H1 (cell line): Measurements from ENCODE around the gene SMIM24. TPM values are rescaled to one million over a fixed set of nuclear protein-coding genes. Genes with fewer than 3 reads are reported as not detected.

Source experiments
- CTCF ChIA-PET: fragments of 300-600 bp; sonication (Branson Sonifier 250); formaldehyde crosslinking; loops from one replicate; lab custom pipeline; 2021; ENCODE audit not compliant: partially characterized antibody; lab: Charles Lee
- POLR2A ChIA-PET: fragments of 300-600 bp; sonication (Branson Sonifier 250); formaldehyde crosslinking; loops from one replicate; lab custom pipeline; 2021; ENCODE audit warnings: inconsistent platforms; ENCODE audit not compliant: partially characterized antibody; lab: Charles Lee
- DNase-seq, 2 experiments: peaks; one replicate each; pipeline versions ENCODE4 v3.0.0 to v3.0.0-alpha.2; 2010 to 2022; ENCODE audit warnings: low spot score in 2 of 2, low read depth in 1 of 2, mixed read lengths in 1 of 2
- FAIRE-seq: peaks from 2 replicates; lab custom pipeline; 2011; peaks lifted over from hg19 to GRCh38; lab: Jason Lieb, UNC
- H2AFZ ChIP-seq: 2 replicates; pipeline ENCODE4 v1.8.1; 2012; ENCODE audit warnings: low read length, inconsistent platforms
- H2AK5ac ChIP-seq: 2 replicates; pipeline ENCODE4 v1.6.1; 2013; ENCODE audit warnings: low read depth, low read length
- H2BK120ac ChIP-seq: replicated peaks from 2 replicates; pipeline ENCODE3; 2013; ENCODE audit warnings: low read depth, low read length, inconsistent platforms
- H2BK12ac ChIP-seq: 2 replicates; pipeline ENCODE4 v1.6.1; 2013; ENCODE audit warnings: low read depth, low read length
- H2BK15ac ChIP-seq: 2 replicates; pipeline ENCODE4 v1.6.1; 2013; ENCODE audit warnings: low read length
- H2BK20ac ChIP-seq: 2 replicates; pipeline ENCODE4 v1.6.1; 2013; ENCODE audit warnings: low read length
- H2BK5ac ChIP-seq: 2 replicates; pipeline ENCODE4 v1.6.1; 2013; ENCODE audit warnings: low read depth, low read length
- H3K14ac ChIP-seq: 2 replicates; pipeline ENCODE4 v1.6.1; 2013; ENCODE audit warnings: inconsistent platforms; ENCODE audit not compliant: insufficient read length
- H3K18ac ChIP-seq: 2 replicates; pipeline ENCODE4 v1.6.1; 2013; ENCODE audit warnings: low read length; ENCODE audit errors: extremely low read depth
- H3K23ac ChIP-seq: 2 replicates; pipeline ENCODE4 v1.6.1; 2013; ENCODE audit warnings: inconsistent platforms; ENCODE audit not compliant: insufficient read length
- H3K23me2 ChIP-seq: 2 replicates; pipeline ENCODE4 v1.6.1; 2013; ENCODE audit warnings: low read depth, low read length
- H3K27ac ChIP-seq: 2 replicates; pipeline ENCODE4 v1.6.1; 2011; ENCODE audit warnings: low read depth, low read length, inconsistent platforms
- H3K27me3 ChIP-seq, 4 experiments: replicated peaks in 1 of 4; 1 replicate in 1 of 4; 2 replicates in 3 of 4; pipeline versions ENCODE4 v1.6.1 to v1.8.1; 2011 to 2013; ENCODE audit warnings: low read length in 3 of 4, mild to moderate bottlenecking in 3 of 4, inconsistent platforms in 2 of 4, mixed read lengths in 2 of 4, moderate library complexity in 1 of 4; ENCODE audit not compliant: control insufficient read depth in 3 of 4, insufficient read depth in 3 of 4; ENCODE audit errors: extremely low read depth in 1 of 4
- H3K36me3 ChIP-seq, 4 experiments: 2 replicates each; pipeline versions ENCODE4 v1.6.1 to v1.8.1; 2011 to 2013; ENCODE audit warnings: mild to moderate bottlenecking in 4 of 4, low read length in 3 of 4, moderate library complexity in 2 of 4, control low read depth in 1 of 4, inconsistent platforms in 1 of 4; ENCODE audit not compliant: insufficient read depth in 4 of 4, control insufficient read depth in 2 of 4
- H3K4ac ChIP-seq: replicated peaks from 2 replicates; pipeline ENCODE3; 2013; ENCODE audit warnings: low read length, low read depth, mixed read lengths, inconsistent platforms; ENCODE audit not compliant: insufficient read length
- H3K4me1 ChIP-seq, 4 experiments: replicated peaks in 1 of 4; 1 replicate in 1 of 4; 2 replicates in 3 of 4; pipeline versions ENCODE4 v1.6.1 to v1.8.1; 2011 to 2013; ENCODE audit warnings: low read length in 3 of 4, inconsistent platforms in 2 of 4, mixed read lengths in 1 of 4; ENCODE audit not compliant: insufficient read depth in 4 of 4, control insufficient read depth in 3 of 4
- H3K4me2 ChIP-seq, 2 experiments: 2 replicates each; pipeline versions ENCODE4 v1.6.1 to v1.8.1; 2011 to 2013; ENCODE audit warnings: low read depth in 2 of 2, low read length in 2 of 2, control low read depth in 1 of 2, inconsistent platforms in 1 of 2, mild to moderate bottlenecking in 1 of 2; ENCODE audit not compliant: insufficient read depth in 1 of 2
- H3K4me3 ChIP-seq, 4 experiments: fragments of 200-600, 300-600 bp in 1 of 4; sonication (generic), shearing (Covaris generic), sonication (Bioruptor Twin) in 1 of 4; 2 replicates each; pipeline versions ENCODE4 v1.5.1 to v1.8.1; 2011 to 2016; ENCODE audit warnings: low read length in 4 of 4, low read depth in 3 of 4, control low read depth in 2 of 4, inconsistent platforms in 2 of 4, mild to moderate bottlenecking in 2 of 4, mixed read lengths in 1 of 4, moderate library complexity in 1 of 4; ENCODE audit not compliant: insufficient read depth in 2 of 4; ENCODE audit errors: extremely low read depth in 1 of 4
- H3K56ac ChIP-seq: replicated peaks from 2 replicates; pipeline ENCODE3; 2013; ENCODE audit warnings: low read depth, mild to moderate bottlenecking, mixed read lengths, low read length, inconsistent platforms; ENCODE audit not compliant: insufficient read length
- H3K79me1 ChIP-seq: 2 replicates; pipeline ENCODE4 v1.6.1; 2013; ENCODE audit warnings: low read depth, low read length, control low read depth
- H3K79me2 ChIP-seq, 2 experiments: 2 replicates each; pipeline versions ENCODE4 v1.6.1 to v1.8.1; 2012 to 2013; ENCODE audit warnings: low read length in 2 of 2, mild to moderate bottlenecking in 2 of 2, inconsistent platforms in 1 of 2; ENCODE audit not compliant: insufficient read depth in 2 of 2, control insufficient read depth in 1 of 2
- H3K9ac ChIP-seq, 4 experiments: replicated peaks in 1 of 4; 1 replicate in 1 of 4; 2 replicates in 3 of 4; pipeline versions ENCODE4 v1.6.1 to v1.8.1; 2011 to 2013; ENCODE audit warnings: low read depth in 3 of 4, low read length in 3 of 4, control low read depth in 2 of 4, mild to moderate bottlenecking in 2 of 4, moderate library complexity in 2 of 4, inconsistent platforms in 1 of 4; ENCODE audit errors: extremely low read depth in 1 of 4
- H3K9me3 ChIP-seq, 2 experiments: 2 replicates each; pipeline versions ENCODE4 v1.6.1 to v1.8.1; 2012 to 2013; ENCODE audit warnings: mild to moderate bottlenecking in 2 of 2, moderate library complexity in 2 of 2, control low read depth in 1 of 2, inconsistent platforms in 1 of 2, low read depth in 1 of 2, low read length in 1 of 2, mixed read lengths in 1 of 2; ENCODE audit not compliant: insufficient read depth in 2 of 2
- H4K20me1 ChIP-seq, 2 experiments: replicated peaks in 1 of 2; 2 replicates each; pipeline versions ENCODE3 to v1.8.1; 2011 to 2013; ENCODE audit warnings: inconsistent platforms in 2 of 2, low read length in 2 of 2, mild to moderate bottlenecking in 1 of 2; ENCODE audit not compliant: insufficient read depth in 2 of 2, control insufficient read depth in 1 of 2
- H4K5ac ChIP-seq: 2 replicates; pipeline ENCODE4 v1.6.1; 2013; ENCODE audit warnings: low read length, low read depth, mixed read lengths, inconsistent platforms; ENCODE audit not compliant: insufficient read length
- H4K8ac ChIP-seq: 2 replicates; pipeline ENCODE4 v1.8.0; 2013; ENCODE audit warnings: mild to moderate bottlenecking, moderate library complexity, low read length, inconsistent platforms; ENCODE audit not compliant: insufficient read depth; ENCODE audit errors: extremely low read depth
- H4K91ac ChIP-seq: replicated peaks from 2 replicates; pipeline ENCODE3; 2013; ENCODE audit warnings: low read length, mixed read lengths, inconsistent platforms; ENCODE audit not compliant: insufficient read length
- ZNF274 ChIP-seq: IDR thresholded peaks from 2 replicates; pipeline ENCODE4 v1.7.0; 2012; ENCODE audit warnings: low read length, borderline replicate concordance; ENCODE audit errors: extremely low read depth
- WGBS, 2 experiments: shearing (Covaris generic) in 1 of 2; methylation state at CpG; one replicate each; pipeline versions ENCODE4 v1.1.6 to v1.1.7; 2013 to 2015; ENCODE audit warnings: low lambda C conversion rate in 2 of 2, mixed read lengths in 2 of 2, inconsistent platforms in 1 of 2, low coverage in 1 of 2, missing lambda C conversion rate in 1 of 2; ENCODE audit not compliant: insufficient replicate concordance in 2 of 2, insufficient coverage in 1 of 2, insufficient read length in 1 of 2; ENCODE audit errors: extremely low coverage in 1 of 2, missing lambda C conversion rate in 1 of 2; 5-methylcytosine and 5-hydroxymethylcytosine counted together
- polyA plus RNA-seq, 7 experiments: library from polyadenylated mRNA; depleted of rRNA in 3 of 7; stranded (reverse) in 5 of 7; unstranded in 2 of 7; fragments of >200 nt in 5 of 7; fragments of 200-250 nt in 2 of 7; gene quantifications; 1 replicate in 5 of 7; 2 replicates in 1 of 7; 4 replicates in 1 of 7; pipeline versions ENCODE4 v1.2.1 to v1.2.3, GENCODE V29; 2011 to 2013; ENCODE audit warnings: missing spikeins in 2 of 7, mixed read lengths in 2 of 7
- total RNA-seq: library from RNA; stranded (reverse); fragmentation: NEBNext Ultra II Directional; extraction: Animal tissue kit (Norgen Biotek cat#: 25700); gene quantifications from 2 replicates; pipeline ENCODE4 v1.2.1, GENCODE V29; 2021

Gene SMIM24
- total and polyA plus RNA-seq, 2 of the 8 experiments (the other 6 are each of a cell fraction or from before 2014, with no cell fraction given): 3.8 to 4.5 TPM

DNA sequence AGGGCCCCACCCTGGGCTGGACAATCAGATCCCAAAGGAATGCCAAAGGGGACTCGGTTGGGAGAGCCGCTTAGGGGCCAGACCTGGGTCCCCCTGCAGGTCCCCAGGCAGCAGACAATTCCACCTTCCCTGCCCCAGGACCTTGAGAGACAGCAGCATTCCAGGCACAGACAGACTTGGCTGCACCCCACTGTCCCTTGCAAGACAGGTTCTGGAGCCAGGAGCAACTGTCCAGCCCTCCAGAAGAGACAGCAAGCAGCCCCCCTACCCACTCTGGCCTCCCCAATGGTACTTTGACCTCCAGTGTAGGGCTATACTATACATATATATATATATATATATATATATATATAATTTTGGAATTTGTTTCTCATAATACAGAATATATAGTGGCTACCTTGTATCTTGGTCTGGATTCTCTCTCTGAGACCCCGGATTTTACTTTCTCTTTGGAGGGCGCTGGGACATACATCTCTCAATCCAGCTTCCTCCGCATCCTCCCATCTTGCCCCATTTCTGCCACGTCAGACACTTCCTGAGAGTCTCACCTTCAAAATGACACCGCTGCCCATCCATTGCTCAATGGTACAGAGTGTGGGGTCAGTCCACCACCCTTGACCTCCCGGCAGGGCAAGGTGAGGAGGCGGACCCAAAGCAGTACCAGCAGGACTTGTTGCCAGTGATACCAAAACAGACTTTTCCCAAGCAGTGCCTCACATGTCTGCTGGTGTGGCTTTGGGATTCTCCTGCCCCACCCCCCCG, 12.7 kb downstream of the SMIM24 start:
- Histone ChIP-seq H3K23me2 (peaks cover 5% of the 10 kb centered on the region; the same call in 1 of the 2 replicates), H3K18ac (no peak overlapping the region), H3K4me1 (peaks cover 0 to 5% (median 2%) of the 10 kb centered on the region in 4 experiments; a peak in 4 of 7 replicates), H3K4me2 (no peak overlapping the region), H3K36me3 (no peaks in the 10 kb centered on the region; a peak in 1 of 8 replicates), H2BK20ac (no peak overlapping the region), H4K5ac (no peak overlapping the region), H3K27me3 (peaks cover 15 to 48% (median 37%) of the 10 kb centered on the region in 4 experiments), H2BK120ac (no peak overlapping the region), H3K79me1 (no peaks in the 10 kb centered on the region), H4K8ac (no peak overlapping the region), H2BK5ac (no peak overlapping the region), H3K4ac (no peak overlapping the region), H2AFZ (no peak overlapping the region), H3K23ac (no peak overlapping the region), H3K79me2 (no peaks in the 10 kb centered on the region), H3K27ac (no peak overlapping the region), H4K20me1 (peaks cover 0 to under 1% of the 10 kb centered on the region in 2 experiments), H3K56ac (no peak overlapping the region), H2BK15ac (no peak overlapping the region), H3K4me3 (no peak overlapping the region), H3K9me3 (peaks cover 6 to 10% of the 10 kb centered on the region in 2 experiments; a peak in 3 of 4 replicates), H4K91ac (no peak overlapping the region), H3K14ac (no peak overlapping the region), H2AK5ac (no peak overlapping the region), H2BK12ac (no peak overlapping the region), H3K9ac (no peak overlapping the region)
- ChIA-PET CTCF (interaction anchor here (3.9 kb wide), 1 partner anchor 141 kb away, joined by 27 read pairs; no protein-coding TSS in a partner anchor), POLR2A (no interaction called here)
- no peak for FAIRE-seq
- WGBS, 2 experiments: 81% methylated on average over 10 of the region's 10 CpGs; no CpG with 5 or more reads in 1 of the 2 experiments
- DNase-seq: no peak
- TF ChIP-seq ZNF274: no peak
